GM12878 (cell line): Measurements from ENCODE around the gene MCC.

ENCODE experiments used
- BMI1 ChIP-seq: fragments of 450-650 bp; IDR thresholded peaks from 2 replicates; pipeline ENCODE4 v1.6.1; 2016; ENCODE audit warnings: mild to moderate bottlenecking, moderate library complexity, borderline replicate concordance
- ETV6 ChIP-seq, 2 experiments: fragments of 450-650 bp in 1 of 2; IDR thresholded peaks in 1 of 2; conservative IDR thresholded peaks in 1 of 2; 2 replicates each; pipeline ENCODE4 v1.6.1; 2014; ENCODE audit warnings: antibody characterized with exemption in 1 of 2, borderline replicate concordance in 1 of 2, low read depth in 1 of 2, mild to moderate bottlenecking in 1 of 2, moderate library complexity in 1 of 2
- FOS ChIP-seq: IDR thresholded peaks from 3 replicates; pipeline ENCODE4 v1.6.1; 2011; ENCODE audit warnings: borderline replicate concordance; ENCODE audit not compliant: insufficient read length; ENCODE audit errors: extremely low read depth
- NBN ChIP-seq: fragments of 450-650 bp; IDR thresholded peaks from 2 replicates; pipeline ENCODE4 v1.6.1; 2016
- NR2C1 ChIP-seq: fragments of 450-650 bp; IDR thresholded peaks from 2 replicates; pipeline ENCODE4 v1.6.1; 2017; ENCODE audit warnings: antibody characterized with exemption, mild to moderate bottlenecking, moderate library complexity
- NR2C2 ChIP-seq: IDR thresholded peaks from 2 replicates; pipeline ENCODE4 v1.6.1; 2011; ENCODE audit warnings: borderline replicate concordance, low read depth; ENCODE audit not compliant: control insufficient read depth, insufficient read length
- SIN3A ChIP-seq: IDR thresholded peaks from 2 replicates; pipeline ENCODE4 v1.6.1; 2012; ENCODE audit warnings: low read depth, low read length, improper control_type of control experiment
- SMC3 ChIP-seq: IDR thresholded peaks from 2 replicates; pipeline ENCODE4 v1.6.1; 2011; ENCODE audit warnings: low read length, improper control_type of control experiment, borderline replicate concordance
- SRF ChIP-seq, 2 experiments: IDR thresholded peaks; 2 replicates each; pipeline ENCODE4 v1.6.1; 2011; ENCODE audit warnings: low read depth in 2 of 2, low read length in 2 of 2, mild to moderate bottlenecking in 1 of 2, moderate library complexity in 1 of 2
- TBL1XR1 ChIP-seq: IDR thresholded peaks from 2 replicates; pipeline ENCODE4 v1.6.1; 2012; ENCODE audit warnings: low read depth, low read length, improper control_type of control experiment
- TF ChIP-seq, protein P1 (sequence below), 3 experiments: IDR thresholded peaks in 2 of 3; conservative IDR thresholded peaks in 1 of 3; 2 replicates each; pipeline ENCODE4 v1.5.1; 2011; ENCODE audit warnings: low read depth in 3 of 3, low read length in 3 of 3, mild to moderate bottlenecking in 3 of 3, control low read depth in 2 of 3, moderate library complexity in 2 of 3, inconsistent platforms in 1 of 3, mixed read lengths in 1 of 3; ENCODE audit not compliant: control insufficient read depth in 2 of 3, insufficient read depth in 1 of 3; ENCODE audit errors: extremely low read depth in 1 of 3
- TF ChIP-seq, protein P2 (sequence below): fragments of 150-350 bp; IDR thresholded peaks from 2 replicates; pipeline ENCODE4 v1.6.1; 2016; ENCODE audit warnings: low read depth, low read length

DNA sequence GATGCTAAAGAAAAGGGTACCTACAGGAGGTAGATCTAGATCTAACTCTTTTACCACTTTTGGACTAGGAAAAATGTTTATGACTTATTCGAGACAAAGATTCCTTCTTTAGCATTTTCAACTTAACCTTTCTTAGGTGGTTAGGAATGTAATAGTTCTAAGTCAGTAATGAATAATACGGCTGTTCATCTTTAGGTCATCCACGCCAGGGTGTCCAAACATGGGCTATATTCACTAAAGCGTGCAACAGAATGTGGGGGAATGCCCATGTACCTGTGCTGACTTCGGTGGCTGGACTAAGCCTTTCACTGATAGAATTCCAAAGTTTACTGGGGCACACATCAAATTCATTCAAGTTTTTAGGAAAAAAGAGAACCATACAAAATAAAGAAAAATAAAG is 218.2 kb downstream of the MCC start:
- TF ChIP-seq, protein P1, sequence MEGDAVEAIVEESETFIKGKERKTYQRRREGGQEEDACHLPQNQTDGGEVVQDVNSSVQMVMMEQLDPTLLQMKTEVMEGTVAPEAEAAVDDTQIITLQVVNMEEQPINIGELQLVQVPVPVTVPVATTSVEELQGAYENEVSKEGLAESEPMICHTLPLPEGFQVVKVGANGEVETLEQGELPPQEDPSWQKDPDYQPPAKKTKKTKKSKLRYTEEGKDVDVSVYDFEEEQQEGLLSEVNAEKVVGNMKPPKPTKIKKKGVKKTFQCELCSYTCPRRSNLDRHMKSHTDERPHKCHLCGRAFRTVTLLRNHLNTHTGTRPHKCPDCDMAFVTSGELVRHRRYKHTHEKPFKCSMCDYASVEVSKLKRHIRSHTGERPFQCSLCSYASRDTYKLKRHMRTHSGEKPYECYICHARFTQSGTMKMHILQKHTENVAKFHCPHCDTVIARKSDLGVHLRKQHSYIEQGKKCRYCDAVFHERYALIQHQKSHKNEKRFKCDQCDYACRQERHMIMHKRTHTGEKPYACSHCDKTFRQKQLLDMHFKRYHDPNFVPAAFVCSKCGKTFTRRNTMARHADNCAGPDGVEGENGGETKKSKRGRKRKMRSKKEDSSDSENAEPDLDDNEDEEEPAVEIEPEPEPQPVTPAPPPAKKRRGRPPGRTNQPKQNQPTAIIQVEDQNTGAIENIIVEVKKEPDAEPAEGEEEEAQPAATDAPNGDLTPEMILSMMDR (IDR thresholded peaks at IDR 0.05 in 2 of 3, conservative IDR thresholded peaks at IDR 0.05 in 1 of 3; ENCODE audit: control insufficient read depth in 2 of 3, extremely low read depth in 1 of 3, insufficient read depth in 1 of 3, low read depth in 3 of 3, low read length in 3 of 3): no peak
- TF ChIP-seq SMC3: no peak
- no peak for TF ChIP-seq NR2C1
- TF ChIP-seq NR2C2: no peak
- no peak for TF ChIP-seq FOS
- no peak for TF ChIP-seq NBN
- TF ChIP-seq SIN3A: no peak
- TF ChIP-seq TBL1XR1: no peak
- no peak for TF ChIP-seq SRF (IDR thresholded peaks at IDR 0.05; ENCODE audit: low read depth in 2 of 2, low read length in 2 of 2)
- no peak for TF ChIP-seq BMI1
- TF ChIP-seq, protein P2, sequence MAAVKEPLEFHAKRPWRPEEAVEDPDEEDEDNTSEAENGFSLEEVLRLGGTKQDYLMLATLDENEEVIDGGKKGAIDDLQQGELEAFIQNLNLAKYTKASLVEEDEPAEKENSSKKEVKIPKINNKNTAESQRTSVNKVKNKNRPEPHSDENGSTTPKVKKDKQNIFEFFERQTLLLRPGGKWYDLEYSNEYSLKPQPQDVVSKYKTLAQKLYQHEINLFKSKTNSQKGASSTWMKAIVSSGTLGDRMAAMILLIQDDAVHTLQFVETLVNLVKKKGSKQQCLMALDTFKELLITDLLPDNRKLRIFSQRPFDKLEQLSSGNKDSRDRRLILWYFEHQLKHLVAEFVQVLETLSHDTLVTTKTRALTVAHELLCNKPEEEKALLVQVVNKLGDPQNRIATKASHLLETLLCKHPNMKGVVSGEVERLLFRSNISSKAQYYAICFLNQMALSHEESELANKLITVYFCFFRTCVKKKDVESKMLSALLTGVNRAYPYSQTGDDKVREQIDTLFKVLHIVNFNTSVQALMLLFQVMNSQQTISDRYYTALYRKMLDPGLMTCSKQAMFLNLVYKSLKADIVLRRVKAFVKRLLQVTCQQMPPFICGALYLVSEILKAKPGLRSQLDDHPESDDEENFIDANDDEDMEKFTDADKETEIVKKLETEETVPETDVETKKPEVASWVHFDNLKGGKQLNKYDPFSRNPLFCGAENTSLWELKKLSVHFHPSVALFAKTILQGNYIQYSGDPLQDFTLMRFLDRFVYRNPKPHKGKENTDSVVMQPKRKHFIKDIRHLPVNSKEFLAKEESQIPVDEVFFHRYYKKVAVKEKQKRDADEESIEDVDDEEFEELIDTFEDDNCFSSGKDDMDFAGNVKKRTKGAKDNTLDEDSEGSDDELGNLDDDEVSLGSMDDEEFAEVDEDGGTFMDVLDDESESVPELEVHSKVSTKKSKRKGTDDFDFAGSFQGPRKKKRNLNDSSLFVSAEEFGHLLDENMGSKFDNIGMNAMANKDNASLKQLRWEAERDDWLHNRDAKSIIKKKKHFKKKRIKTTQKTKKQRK: no peak
- no peak for TF ChIP-seq ETV6 (conservative IDR thresholded peaks at IDR 0.05 in 1 of 2, IDR thresholded peaks at IDR 0.05 in 1 of 2; ENCODE audit: borderline replicate concordance in 1 of 2, low read depth in 1 of 2)
